Measurements from ENCODE around the gene HDLBP. TPM values are rescaled to one million over a fixed set of nuclear protein-coding genes. Genes with fewer than 3 reads are reported as not detected.
"Not testable (repeated sequence)": the region's sequence is repeated elsewhere in the genome, so short reads cannot be mapped to it uniquely, and the experiment has no call there.

Gene HDLBP
- total RNA-seq, 1 donor from 2014 or later, result 373 TPM

DNA sequence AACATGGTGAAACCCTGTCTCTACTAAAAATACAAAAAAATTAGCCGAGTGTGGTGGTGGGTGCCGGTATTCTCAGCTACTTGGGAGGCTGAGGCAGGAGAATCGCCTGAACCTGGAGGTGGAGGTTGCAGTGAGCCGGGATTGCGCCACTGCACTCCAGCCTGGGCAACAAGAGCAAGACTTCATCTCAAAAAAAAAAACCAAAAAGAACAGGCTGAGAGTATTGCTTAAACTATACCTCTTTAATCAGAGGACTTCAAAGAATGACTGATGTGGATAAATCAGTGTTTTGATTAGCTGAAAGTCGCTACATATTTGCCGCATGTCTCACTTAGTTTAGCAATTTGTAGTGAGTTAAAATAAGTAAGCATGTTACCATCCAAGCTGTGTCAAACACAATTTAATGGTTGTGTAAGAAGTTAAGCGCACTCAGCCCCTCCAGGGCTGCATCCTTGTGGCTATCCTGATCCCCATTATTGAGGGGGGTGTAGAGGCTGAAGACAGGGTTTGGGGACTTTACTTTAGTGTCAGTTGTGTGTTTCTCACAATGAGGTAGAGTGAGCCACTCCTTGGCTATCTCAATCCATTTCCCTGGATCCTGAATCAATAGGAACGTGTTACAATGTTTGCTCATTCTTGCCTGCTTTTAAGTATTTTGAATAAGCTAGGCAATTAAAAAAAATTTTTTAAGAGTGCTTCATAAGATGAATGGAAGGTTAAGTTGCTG is 29.6 kb upstream of the HDLBP start:
- DNase-seq (no peak), ATAC-seq (ENCODE audit: poor library complexity) (no peak)
- intact Hi-C loops (cut with DNase I), result no loop called here

DNA sequence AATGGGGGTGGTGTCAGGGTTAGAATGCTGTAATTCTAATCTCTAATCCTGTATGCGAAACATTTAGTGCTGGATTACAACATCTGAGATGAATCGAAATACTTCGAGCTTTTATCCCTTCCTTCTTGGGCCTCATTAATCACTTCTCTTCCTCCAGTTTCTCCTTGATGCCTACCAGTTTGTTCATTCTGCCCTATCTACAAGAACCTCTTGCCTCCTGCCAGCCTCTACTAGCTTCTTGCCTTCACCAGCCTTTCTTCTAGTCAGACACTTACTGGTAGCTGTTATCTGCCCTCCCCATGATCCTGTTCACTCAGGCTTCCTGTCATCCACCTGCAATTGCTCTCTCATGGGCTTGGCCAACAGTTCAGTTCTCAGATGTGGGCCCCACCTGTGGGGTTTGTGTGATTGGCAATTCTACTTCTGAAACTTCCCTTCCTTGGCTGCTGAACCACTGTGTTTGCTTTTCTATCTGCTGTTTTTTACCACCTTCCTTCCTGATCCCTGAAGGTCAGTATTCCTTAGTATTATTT is 25.2 kb upstream of the HDLBP start:
- DNase-seq (no peak), ATAC-seq (ENCODE audit: poor library complexity) (no peak)
- intact Hi-C loops (cut with DNase I), result no loop called here

DNA sequence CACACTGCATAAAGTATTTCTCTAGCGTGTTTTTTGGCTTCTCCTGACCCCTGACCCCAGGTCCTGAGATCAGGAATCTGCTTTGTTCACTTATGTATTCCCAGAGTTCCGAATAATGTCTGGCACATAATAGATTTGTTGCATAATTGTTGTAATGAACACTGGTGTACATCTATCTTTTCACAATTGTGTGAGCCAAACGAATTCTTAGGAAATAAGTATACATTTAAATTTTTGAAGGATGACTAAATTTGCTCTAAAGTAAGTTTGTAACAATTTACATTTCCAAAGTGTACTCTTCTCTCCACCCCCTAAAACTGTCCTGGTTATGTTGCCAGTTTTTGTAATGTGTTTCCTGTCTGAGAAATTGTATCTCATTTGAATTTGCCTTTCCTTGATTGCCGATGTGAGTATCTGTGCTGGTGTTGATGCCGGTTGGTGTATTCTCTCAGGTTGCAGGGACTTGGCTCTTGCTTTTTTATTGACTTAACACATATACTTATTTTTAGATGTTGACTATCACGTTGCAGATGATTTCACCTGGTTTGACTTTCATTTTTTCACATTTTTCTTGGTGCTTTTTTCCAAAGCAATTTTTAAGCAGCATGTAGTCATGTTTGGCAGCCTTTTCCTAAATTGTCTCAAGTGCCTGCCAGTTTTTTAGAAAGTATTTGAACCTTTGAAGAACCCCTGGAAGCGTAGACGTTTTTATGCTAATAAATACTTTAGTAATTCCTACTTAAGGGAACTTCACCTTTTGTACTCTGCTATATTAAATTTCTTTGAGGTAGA is 24.6 kb upstream of the HDLBP start:
- DNase-seq (no peak), ATAC-seq (ENCODE audit: poor library complexity) (no peak)
- intact Hi-C loops (cut with DNase I), result no loop called here

DNA sequence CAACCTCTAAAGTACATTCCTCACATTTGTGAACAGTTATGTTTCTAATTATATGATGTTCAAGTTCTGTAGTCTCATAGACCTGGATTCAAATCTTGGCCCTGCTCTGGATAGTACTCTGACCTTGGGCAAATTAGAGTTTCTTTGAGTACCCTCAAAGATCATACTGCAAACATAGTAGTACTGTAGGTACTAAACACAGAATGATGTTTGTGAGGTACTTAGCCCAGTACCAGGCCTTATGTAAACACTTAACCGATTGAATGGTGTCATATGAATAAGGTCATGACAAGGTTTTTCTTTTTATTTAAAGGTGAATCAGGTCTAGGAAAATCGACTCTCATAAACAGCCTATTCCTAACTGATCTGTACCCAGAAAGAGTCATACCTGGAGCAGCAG is 19.3 kb upstream of the HDLBP start:
- intact Hi-C loops (cut with DNase I), result no loop called here
- DNase-seq (no peak), ATAC-seq (ENCODE audit: poor library complexity) (no peak)

DNA sequence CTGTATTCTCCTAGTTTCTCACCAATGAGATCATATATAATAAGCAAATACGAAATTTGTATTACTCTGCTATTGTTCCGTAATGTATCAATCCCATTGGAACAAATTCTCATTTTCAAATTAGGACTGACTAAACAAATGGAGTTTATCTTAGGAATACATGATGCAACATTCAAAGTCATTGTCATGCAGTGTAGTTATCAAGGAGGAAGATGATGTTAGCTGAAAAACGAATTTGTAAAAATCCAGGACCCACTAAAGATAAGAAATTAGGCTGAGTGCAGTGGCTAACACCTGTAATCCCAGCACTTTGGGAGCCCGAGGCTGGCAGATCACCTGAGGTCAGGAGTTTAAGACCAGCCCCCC is 15.1 kb upstream of the HDLBP start:
- intact Hi-C loops (cut with DNase I), result no loop called here
- ATAC-seq (ENCODE audit: poor library complexity) (no peak), DNase-seq (no peak)

DNA sequence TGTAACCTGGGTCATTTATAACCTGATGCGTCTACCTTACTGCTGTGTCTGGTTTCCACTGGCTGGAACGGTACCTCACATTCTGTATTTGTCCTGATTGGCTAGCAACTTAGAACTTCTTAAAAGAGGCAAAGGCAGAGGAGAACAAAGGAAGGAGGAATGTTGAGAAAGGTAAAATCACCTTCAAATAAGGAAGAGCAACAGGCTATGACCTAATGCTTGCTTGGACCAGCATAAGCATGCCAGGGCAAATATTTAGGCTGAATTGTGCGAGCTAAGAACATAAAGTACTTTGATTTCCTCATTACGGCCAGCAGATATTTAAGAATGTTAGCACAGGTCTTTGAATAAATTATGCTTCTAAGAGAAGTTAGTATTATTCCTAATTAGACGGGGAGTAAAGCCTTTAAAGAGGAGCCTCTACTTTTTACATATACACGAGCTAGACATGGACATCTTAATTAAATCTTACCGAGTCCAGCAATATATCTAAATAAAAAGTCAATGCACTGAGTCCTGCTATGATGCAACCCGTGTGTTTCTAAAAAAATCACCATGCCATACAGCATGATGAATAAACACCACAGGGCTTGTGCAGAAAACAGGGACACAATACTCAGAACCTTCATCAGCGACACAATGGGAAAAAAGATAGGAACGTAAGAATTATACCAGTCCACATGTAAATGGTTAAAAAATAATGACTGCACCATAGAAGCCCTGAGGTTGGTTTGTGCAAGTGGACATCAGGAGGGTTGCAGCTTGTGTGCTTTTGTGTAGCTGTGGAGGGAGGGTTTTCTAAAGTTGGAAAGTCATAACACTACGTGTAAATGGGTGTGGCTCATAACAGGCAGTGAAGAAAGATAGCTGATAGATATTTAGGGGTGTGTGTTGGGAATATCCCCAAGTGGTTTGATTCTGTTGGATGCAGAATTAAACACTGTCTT is 14.5 kb upstream of the HDLBP start:
- ATAC-seq (ENCODE audit: poor library complexity), result no peak
- DNase-seq, result no peak
- intact Hi-C loops (cut with DNase I), result no loop called here

DNA sequence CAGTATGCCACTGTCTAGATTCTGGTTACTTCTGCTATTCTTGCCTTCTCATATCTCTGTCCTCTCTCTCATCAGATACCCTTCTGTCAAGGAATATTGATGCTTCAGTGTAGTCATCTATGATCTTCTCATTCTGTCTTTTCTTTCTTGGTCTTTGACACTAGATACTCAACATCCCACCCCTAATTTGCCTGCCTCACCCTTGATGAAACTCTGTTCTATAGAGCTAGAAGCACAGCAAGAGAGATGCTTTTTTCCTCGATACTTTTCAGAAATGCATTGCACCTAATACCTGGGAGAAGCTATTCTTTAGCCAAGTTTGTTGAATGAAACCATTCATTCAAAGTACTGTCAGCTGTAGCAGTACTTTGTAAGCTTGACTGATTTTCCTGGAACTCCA is 9.8 kb upstream of the HDLBP start:
- intact Hi-C loops (cut with DNase I), result no loop called here

DNA sequence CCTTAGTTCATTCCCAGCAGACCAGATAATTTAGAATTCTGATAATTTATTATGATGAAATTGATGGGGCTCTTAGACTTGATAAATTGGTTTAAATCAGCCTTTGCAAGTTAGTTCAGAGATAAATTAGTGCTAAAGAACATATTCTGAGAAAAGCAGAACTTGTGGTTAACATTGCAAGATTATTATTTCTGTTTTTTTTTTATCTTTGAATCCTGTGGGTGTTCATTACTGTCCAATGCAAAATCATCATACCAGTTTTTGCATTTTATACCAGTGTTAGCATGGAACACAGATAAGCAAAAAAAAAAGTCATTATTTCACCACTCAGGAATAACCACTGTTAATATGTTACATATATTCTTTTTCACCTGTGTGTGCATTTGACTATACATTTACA is 9.3 kb upstream of the HDLBP start:
- ATAC-seq (ENCODE audit: poor library complexity) (no peak), DNase-seq (no peak)
- intact Hi-C loops (cut with DNase I), result no loop called here

More for the DNA sequence above, 9.8 kb upstream of the HDLBP start:
- DNase-seq, result no peak
- ATAC-seq (ENCODE audit: poor library complexity), result no peak

DNA sequence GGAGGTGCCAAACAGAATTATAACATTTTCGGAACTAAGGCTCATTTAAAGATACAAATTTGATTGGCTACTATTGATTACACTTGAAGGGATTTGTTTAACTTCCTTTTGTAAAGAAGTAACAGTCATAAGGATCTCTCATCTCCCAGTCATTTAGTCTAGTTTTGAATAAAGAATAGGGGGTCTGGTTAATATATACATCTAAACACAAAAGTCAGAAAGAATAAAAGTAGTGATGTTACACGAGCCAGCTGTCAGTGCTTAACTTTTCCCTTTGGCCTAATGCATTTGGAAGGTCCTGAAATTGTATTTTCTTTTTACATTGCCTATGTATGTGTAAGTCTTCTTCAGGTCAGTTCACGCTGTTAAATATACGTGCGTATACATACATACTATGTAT is 8.3 kb upstream of the HDLBP start:
- intact Hi-C loops (cut with DNase I), result no loop called here
- DNase-seq (no peak), ATAC-seq (ENCODE audit: poor library complexity) (no peak)

DNA sequence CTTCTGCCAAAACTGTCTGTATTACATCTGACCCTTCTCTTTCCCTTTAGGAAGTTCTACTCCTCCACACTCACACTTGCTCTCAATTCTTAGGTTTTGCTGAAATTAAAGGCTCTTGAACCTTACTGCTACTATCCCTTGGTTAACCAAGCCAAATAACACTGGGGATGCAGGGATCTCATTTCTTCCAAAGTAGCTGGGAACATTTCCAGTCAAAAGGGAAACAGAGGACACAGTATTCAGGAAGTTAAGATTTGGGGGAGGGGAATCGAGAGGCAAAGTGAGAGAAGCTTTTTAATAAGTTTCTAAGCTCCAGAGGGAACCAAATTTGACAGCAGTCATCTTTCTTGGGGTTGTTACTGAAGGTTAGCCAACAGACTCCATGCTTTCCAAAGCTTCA is 6.4 kb upstream of the HDLBP start:
- ATAC-seq (ENCODE audit: poor library complexity) (no peak), DNase-seq (no peak)
- intact Hi-C loops (cut with DNase I), result loop anchor here (2.0 kb wide), 1 partner anchor 53 kb away; no protein-coding TSS in a partner anchor

DNA sequence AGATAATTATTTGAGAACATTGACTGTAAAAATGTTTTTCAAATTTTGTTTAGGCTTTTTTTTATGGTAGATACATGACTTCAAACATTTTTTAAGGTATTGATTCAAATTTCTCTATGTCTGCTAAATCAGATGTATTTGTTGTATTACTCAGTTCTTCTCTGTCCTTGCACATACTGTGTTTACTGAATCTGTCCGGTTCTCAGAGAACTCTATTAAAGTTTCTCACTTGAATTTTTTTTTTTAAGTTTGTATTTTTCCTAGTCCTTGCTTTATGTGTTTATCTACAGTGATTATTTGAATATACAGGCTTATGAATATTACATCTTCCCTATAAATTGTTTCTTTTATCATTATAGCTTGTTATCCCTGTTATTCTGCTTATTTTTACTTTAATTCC is 5.6 kb upstream of the HDLBP start:
- DNase-seq (no peak), ATAC-seq (ENCODE audit: poor library complexity) (no peak)
- intact Hi-C loops (cut with DNase I), result loop anchor here (2.0 kb wide), 1 partner anchor 52 kb away; no protein-coding TSS in a partner anchor

DNA sequence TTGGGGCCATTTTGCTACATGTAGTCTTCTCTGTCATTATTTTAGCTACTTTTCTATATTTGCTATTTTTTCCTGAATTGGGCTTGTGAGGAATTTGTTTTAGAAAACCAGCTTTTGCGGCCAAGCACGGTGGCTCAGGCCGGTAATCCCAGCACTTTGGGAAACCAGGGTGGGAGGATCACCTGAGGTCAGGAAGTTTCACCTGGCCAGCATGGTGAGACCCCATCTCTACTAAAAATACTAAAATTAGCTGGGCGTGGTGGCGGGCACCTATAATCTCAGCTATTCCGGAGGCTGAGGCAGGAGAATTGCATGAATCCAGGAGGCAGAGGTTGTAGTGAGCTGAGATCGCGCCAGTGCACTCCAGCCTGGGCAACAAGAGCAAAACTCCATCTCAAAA is 4.9 kb upstream of the HDLBP start:
- intact Hi-C loops (cut with DNase I), result loop anchor here (2.0 kb wide), 1 partner anchor 52 kb away; no protein-coding TSS in a partner anchor
- ATAC-seq (ENCODE audit: poor library complexity), result no peak
- DNase-seq, result no peak

DNA sequence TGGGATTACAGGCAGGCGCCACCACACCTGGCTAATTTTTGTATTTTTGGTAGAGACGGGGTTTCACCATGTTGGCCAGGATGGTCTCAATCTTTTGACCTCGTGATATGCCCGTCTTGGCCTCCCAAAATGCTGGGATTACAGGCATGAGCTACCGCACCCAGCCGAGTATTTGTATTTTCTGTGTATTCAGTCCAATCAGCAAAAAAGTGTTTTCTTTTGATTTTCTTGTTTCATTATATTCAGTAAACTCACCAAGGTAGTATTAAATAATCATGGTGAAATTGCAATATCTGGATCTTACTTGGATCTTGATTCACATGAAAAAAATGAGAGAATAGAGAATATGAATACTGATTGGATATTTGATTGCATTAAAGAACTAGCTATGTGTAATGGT is 3.4 kb upstream of the HDLBP start:
- intact Hi-C loops (cut with DNase I), result loop anchor here (5.0 kb wide), 1 partner anchor 33 kb away; no protein-coding TSS in a partner anchor
- DNase-seq; ATAC-seq (ENCODE audit: poor library complexity): not testable (repeated sequence)

DNA sequence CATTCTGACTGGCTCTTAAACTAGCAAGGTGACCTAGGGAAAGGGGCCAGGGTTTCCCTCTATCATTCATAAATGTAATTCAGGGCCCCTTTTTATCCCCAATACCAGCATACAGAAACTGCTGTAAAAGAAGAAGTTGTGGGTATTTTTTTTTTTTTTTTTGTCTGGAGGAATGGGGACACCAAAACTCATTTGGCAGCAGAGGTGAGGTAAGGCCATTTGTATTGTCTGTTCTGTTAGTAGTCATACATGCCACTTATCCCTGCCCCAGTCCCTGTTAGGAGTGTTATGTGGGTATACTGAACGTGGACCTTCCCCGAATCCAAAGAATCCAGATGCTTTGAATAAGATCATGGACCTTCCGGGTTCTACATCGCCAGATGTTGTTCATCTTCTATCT is 1.9 kb upstream of the HDLBP start:
- ATAC-seq (ENCODE audit: poor library complexity) (no peak), DNase-seq (no peak)
- intact Hi-C loops (cut with DNase I), result loop anchor here (5.0 kb wide), 1 partner anchor 35 kb away; no protein-coding TSS in a partner anchor

DNA sequence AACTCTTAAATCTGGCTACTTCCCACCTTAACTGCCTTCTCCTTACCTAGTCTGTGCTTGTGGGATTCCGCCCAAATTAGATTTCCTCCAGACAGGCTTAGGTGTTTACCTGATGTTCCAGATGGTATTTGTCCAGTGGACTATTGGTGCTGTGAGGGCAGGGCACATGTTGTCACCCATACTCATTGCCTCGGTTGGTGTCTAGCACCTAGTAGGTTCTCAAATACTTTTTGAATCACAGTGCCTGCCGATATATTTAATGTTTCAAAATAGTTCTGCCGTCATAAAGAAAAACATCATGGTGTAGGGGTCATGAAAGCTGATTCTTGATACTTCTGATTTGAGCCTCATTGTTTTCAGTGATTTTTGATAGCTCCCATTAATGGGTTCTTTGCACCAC is 1.4 kb upstream of the HDLBP start:
- ATAC-seq (ENCODE audit: poor library complexity) (no peak), DNase-seq (no peak)
- intact Hi-C loops (cut with DNase I), result loop anchor here (5.0 kb wide), 1 partner anchor 35 kb away; no protein-coding TSS in a partner anchor

DNA sequence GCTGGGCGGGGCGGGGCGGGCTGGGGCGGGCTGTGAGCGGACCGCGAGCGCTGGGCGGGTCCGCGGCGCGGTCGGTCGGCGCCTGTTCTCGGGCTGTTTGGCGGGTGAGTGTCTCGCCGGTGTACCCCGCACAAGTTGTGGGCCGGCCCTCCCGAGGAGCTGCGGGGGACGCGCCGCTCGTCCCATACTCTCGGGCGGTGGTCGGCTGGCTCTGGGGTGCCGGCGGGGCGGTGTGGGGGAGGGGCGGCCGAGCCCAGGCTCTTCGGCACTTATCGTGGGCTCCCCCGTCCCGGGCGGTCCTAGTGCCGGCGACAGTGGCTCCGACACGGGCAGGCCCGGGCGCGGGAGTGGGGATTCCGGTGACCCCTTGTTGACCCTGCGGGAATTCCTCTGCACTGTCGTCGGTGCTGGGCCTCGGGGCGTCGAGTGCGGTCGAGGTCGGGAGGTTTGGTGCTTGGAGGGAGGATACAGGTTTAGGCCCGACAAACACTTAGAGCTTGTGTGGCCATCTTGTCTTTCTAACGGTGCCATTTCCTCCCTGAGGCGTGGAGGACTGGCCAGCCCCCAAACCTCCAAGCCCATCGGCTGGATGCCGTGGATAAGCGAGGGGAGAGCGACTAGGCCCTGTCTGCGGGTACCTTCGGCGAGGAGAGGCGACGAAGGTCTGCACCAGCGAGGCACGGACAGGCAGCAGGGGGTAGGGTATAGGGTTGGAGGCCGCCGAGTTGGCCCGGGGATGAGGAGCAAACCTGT is 583 bp upstream of the HDLBP start, which contains the start of gene SEPTIN2:
TSS of gene SEPTIN2 (plus strand) at position 47 of the 753 bp plus-strand sequence. CDS start 8,308 bp downstream, outside the sequence.
- intact Hi-C loops (cut with DNase I), result loop anchor here (5.0 kb wide), 1 partner anchor 36 kb away; no protein-coding TSS in a partner anchor

DNA sequence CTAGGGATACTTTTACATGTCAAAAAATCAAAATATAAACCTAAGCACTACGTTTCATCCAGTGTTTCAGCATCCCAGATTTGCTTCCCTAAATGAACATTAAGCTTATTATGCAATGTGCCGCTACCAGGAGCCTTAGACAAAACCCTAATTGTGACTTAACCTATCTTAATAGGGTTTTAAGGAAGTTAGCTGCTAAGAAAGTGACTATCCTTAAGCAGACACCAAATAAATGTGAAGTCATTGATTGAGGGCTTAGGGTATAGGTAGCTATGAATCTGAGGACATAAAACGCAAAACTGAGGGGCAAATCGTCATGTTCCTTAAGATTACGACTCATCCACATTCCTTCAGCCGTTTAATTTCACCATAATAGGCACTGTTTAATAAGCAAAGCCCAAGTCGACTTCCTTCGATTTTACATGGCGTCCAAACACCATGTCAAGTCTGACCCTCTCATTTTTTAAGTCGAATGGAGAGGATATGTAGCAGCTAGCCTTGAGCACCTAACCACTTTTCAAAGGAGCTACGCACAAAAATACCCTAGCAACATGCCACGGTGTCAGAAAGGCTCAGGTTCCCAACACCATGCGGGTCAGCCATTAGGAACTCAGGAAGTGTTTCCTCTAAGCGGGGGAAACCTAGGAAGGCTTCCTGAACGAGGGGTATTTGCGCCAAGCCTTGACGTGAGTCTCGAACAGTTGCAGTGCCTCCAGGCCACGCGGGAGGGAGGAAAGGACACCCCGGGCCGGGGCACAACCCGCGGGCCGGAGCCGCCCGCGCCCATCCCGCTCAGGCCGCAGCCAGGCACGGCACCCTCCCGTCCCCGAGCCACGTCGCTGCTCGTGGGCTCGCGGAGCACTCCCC is 1.0 kb downstream of the HDLBP start:
- intact Hi-C loops (cut with DNase I), result loop anchor here (5.0 kb wide), 1 partner anchor 38 kb away; no protein-coding TSS in a partner anchor
- DNase-seq (no peak), ATAC-seq (ENCODE audit: poor library complexity) (no peak)

More for the DNA sequence above, 583 bp upstream of the HDLBP start, which contains the start of gene SEPTIN2:
- no peak for DNase-seq
- ATAC-seq (ENCODE audit: poor library complexity), result peak; percentile 55
